Measurements from ENCODE around the gene PCDH18. TPM values are rescaled to one million over a fixed set of nuclear protein-coding genes. Genes with fewer than 3 reads are reported as not detected.
"Not testable (repeated sequence)": the region's sequence is repeated elsewhere in the genome, so short reads cannot be mapped to it uniquely, and the experiment has no call there.

The PCDH18 gene
- total and polyA plus RNA-seq, 7 donors: 1.8 to 108 (median 64.6) TPM

DNA sequence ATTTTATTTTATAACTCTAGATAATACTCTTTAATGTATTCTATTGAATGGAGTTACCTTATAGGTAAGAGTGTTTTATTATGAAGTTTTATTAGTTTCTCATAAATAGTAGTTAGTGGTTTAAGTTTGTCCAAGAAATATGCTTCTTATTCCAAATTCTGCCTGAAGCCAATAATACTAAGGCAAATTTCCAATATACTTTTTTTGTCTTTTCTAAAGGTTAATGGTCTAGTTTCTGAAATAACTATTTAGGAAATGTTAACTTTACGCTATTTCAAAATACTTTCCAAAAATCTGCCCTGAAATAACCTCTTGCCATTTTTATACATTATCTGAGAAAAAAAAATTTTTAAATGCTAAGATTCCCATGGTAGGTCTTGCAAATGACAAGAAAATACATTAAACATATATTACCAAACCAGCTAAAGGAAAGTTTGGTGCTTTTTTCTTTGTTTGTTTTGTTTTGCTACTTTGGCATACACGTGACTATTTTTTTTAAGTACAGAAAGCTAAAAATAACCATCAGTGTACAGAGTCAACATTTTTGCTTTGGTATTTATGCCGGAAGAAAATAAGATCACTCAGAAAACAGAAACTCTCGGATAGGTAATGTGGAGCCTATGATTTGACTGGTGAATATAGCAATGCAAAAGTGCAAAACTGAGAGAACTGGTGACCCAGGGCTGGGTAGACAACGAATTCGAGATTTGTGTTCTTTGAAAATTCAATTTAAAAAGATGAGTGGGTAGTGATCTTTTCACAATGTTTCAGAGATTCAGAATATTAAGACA lies 29.8 kb downstream of the PCDH18 start:
- Histone ChIP-seq H3K4me1 (no peaks in the 10 kb centered on the region), H3K9me3 (no peaks in the 10 kb centered on the region), H3K27ac (no peak overlapping the region), H3K4me3 (no peak overlapping the region), H3K27me3 (no peaks in the 10 kb centered on the region), H3K36me3 (no peaks in the 10 kb centered on the region)
- DNase-seq: no peak
- intact Hi-C loops (cut with DNase I): no loop called here
- WGBS, 2 donors: 81 to 84% methylated on average over 6 of the region's 6 CpGs
- no peak for TF ChIP-seq EP300 (IDR thresholded peaks at IDR 0.05)
- TF ChIP-seq POLR2AphosphoS5 (IDR thresholded peaks at IDR 0.05): no peak
- no peak for TF ChIP-seq POLR2A (IDR thresholded peaks at IDR 0.05)
- TF ChIP-seq, protein P1, sequence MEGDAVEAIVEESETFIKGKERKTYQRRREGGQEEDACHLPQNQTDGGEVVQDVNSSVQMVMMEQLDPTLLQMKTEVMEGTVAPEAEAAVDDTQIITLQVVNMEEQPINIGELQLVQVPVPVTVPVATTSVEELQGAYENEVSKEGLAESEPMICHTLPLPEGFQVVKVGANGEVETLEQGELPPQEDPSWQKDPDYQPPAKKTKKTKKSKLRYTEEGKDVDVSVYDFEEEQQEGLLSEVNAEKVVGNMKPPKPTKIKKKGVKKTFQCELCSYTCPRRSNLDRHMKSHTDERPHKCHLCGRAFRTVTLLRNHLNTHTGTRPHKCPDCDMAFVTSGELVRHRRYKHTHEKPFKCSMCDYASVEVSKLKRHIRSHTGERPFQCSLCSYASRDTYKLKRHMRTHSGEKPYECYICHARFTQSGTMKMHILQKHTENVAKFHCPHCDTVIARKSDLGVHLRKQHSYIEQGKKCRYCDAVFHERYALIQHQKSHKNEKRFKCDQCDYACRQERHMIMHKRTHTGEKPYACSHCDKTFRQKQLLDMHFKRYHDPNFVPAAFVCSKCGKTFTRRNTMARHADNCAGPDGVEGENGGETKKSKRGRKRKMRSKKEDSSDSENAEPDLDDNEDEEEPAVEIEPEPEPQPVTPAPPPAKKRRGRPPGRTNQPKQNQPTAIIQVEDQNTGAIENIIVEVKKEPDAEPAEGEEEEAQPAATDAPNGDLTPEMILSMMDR (IDR thresholded peaks at IDR 0.05): no peak

DNA sequence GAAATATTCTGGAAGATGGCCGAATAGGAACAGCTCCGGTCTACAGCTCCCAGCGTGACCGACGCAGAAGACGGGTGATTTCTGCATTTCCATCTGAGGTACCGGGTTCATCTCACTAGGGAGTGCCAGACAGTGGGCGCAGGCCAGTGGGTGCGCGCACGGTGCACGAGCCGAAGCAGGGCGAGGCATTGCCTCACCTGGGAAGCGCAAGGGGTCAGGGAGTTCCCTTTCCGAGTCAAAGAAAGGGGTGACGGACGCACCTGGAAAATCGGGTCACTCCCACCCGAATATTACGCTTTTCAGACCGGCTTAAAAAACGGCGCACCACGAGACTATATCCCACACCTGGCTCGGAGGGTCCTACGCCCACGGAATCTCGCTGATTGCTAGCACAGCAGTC lies 36.0 kb downstream of the PCDH18 start:
- H3K27me3 ChIP-seq; H3K9me3 ChIP-seq; H3K4me1 ChIP-seq; H3K4me3 ChIP-seq; intact Hi-C loops (cut with DNase I); H3K27ac ChIP-seq; H3K36me3 ChIP-seq; DNase-seq: not testable (repeated sequence)
- WGBS, 2 donors: 82 to 87% methylated on average over 26 to 29 of the region's 29 CpGs

DNA sequence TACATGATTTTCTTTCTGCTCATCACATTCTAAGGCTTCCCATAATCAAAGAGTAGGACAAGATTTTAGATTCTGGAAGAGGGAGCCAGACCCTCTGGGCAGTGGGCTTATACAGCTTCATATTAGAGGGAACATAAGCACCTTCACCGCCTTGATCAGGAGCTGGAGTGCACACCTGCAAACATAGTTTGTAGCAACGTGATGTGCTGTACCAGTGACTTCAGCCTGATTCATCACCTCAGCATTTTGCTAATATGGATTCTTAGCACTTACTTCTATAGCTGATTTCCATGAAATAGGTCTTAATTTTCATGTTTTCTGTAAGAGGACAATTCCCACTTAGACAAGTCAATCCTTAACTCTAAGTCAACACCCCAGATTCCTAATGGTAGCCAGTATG lies 36.7 kb downstream of the PCDH18 start:
- H3K27ac ChIP-seq: no peak overlapping the region
- WGBS, 2 donors: 67 to 81% methylated on average over 2 of the region's 2 CpGs
- no peak overlapping the region for H3K4me3 ChIP-seq
- TF ChIP-seq, protein P1 (IDR thresholded peaks at IDR 0.05): no peak
- TF ChIP-seq POLR2AphosphoS5 (IDR thresholded peaks at IDR 0.05): no peak
- TF ChIP-seq POLR2A (IDR thresholded peaks at IDR 0.05): no peak
- no peak for TF ChIP-seq EP300 (IDR thresholded peaks at IDR 0.05)
- H3K9me3 ChIP-seq: no peaks in the 10 kb centered on the region
- no peaks in the 10 kb centered on the region for H3K4me1 ChIP-seq
- no peak for DNase-seq
- intact Hi-C loops (cut with DNase I): no loop called here
- no peaks in the 10 kb centered on the region for H3K36me3 ChIP-seq
- H3K27me3 ChIP-seq: no peaks in the 10 kb centered on the region

DNA sequence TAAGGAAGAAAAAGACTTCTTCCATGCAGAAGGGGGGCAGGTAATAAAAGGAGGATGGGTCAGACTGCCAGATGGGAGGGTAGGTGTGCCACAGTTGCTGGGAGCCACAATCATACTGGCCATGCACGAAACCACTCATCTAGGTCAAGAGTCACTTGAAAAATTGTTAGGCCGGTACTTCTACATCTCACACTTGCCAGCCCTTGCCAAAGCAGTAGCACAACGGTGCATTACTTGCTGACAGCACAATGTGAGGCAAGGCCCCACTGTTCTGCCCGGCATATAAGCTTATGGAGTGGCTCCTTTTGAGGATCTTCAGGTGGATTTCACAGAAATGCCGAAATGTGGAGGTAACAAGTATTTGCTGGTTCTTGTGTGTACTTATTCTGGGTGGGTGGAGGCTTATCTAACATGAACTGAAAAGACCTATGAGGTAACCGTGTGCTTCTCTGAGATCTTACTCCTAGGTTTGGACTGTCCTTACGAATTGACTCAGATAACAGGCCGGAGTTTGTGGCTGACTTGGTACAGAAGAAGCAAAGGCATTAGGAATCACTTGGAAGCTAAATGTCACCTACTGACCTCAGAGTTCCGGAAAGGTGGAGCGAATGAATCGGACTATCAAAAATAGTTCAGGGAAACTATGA lies 48.9 kb downstream of the PCDH18 start:
- H3K4me1 ChIP-seq; H3K9me3 ChIP-seq; H3K27ac ChIP-seq; H3K4me3 ChIP-seq; H3K36me3 ChIP-seq; intact Hi-C loops (cut with DNase I); H3K27me3 ChIP-seq; DNase-seq: not testable (repeated sequence)
- WGBS, 2 donors: 81 to 85% methylated on average over 11 of the region's 11 CpGs

DNA sequence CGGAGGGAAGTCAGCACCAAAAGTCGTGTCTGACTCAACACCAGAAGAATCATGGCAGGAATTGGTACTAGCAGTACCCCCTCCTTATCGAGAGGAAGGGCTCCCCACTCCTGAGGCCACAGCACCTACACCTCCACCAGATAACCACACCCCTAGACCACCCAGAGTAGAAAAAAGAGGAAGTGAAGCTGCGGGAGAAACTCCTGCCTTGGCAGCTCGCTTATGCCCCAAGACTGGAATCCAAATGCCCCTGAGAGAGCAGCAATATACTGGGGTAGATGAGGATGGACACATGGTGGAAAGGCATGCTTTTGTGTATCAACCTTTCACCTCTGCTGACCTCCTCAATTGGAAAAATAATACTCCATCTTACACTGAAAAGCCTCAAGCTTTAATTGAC lies 52.6 kb downstream of the PCDH18 start:
- H3K4me3 ChIP-seq, DNase-seq, H3K36me3 ChIP-seq, H3K27ac ChIP-seq, H3K27me3 ChIP-seq, H3K9me3 ChIP-seq: not testable (repeated sequence)
- H3K4me1 ChIP-seq: peaks cover 0 to 14% (median 8%) of the 10 kb centered on the region in 4 donors
- intact Hi-C loops (cut with DNase I): loop anchor here (10.0 kb wide), 1 partner anchor 105 kb away; no protein-coding TSS in a partner anchor
- WGBS, 2 donors: 82 to 92% methylated on average over 5 of the region's 5 CpGs

DNA sequence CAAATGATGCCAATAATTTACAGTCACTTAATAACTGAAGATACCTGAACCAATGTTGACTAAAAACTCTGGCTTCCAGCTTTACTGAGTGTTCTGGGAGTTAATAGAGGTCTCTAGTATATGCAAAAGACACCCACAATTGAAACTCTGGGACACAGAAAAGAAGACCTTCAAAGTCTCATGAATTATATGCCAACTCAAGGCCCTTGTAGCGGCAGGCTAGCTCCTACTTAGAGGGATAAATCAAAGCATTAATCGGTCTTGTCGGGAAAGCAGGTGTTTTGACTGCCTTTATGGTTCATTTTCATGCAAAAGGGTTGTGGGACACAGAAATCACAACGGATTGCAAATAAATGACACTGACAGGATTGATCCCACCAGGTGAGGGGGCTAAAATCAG lies 55.9 kb downstream of the PCDH18 start:
- H3K36me3 ChIP-seq: no peaks in the 10 kb centered on the region
- no peak overlapping the region for H3K27ac ChIP-seq
- 80 to 84% methylated on average over 4 of the region's 4 CpGs for WGBS, 2 donors
- no peak for DNase-seq
- TF ChIP-seq EP300 (IDR thresholded peaks at IDR 0.05): no peak
- TF ChIP-seq POLR2AphosphoS5 (IDR thresholded peaks at IDR 0.05): no peak
- TF ChIP-seq POLR2A (IDR thresholded peaks at IDR 0.05): no peak
- TF ChIP-seq, protein P1 (IDR thresholded peaks at IDR 0.05): no peak
- intact Hi-C loops (cut with DNase I): loop anchor here (10.0 kb wide), 1 partner anchor 102 kb away; no protein-coding TSS in a partner anchor
- H3K4me3 ChIP-seq: no peak overlapping the region
- H3K9me3 ChIP-seq: no peaks in the 10 kb centered on the region
- no peaks in the 10 kb centered on the region for H3K27me3 ChIP-seq
- peaks cover 0 to 33% (median 16%) of the 10 kb centered on the region in 4 donors for H3K4me1 ChIP-seq

Measured in sigmoid colon (tissue), 7 donors.